ENCODE measurements around the gene NATD1. TPM values are rescaled to one million over a fixed set of nuclear protein-coding genes. Genes with fewer than 3 reads are reported as not detected.

Gene NATD1
- total RNA-seq, 2 experiments from 2014 or later = 1.8 to 1.9 TPM

- no peak for ATAC-seq
- DNase-seq = no peak
- H3K4me1 Mint-ChIP-seq = peaks cover 40% of the 10 kb centered on the region
Observed at GRCh38 chr17:21286066-21286770, 33.0 kb upstream of the NATD1 start.

DNA sequence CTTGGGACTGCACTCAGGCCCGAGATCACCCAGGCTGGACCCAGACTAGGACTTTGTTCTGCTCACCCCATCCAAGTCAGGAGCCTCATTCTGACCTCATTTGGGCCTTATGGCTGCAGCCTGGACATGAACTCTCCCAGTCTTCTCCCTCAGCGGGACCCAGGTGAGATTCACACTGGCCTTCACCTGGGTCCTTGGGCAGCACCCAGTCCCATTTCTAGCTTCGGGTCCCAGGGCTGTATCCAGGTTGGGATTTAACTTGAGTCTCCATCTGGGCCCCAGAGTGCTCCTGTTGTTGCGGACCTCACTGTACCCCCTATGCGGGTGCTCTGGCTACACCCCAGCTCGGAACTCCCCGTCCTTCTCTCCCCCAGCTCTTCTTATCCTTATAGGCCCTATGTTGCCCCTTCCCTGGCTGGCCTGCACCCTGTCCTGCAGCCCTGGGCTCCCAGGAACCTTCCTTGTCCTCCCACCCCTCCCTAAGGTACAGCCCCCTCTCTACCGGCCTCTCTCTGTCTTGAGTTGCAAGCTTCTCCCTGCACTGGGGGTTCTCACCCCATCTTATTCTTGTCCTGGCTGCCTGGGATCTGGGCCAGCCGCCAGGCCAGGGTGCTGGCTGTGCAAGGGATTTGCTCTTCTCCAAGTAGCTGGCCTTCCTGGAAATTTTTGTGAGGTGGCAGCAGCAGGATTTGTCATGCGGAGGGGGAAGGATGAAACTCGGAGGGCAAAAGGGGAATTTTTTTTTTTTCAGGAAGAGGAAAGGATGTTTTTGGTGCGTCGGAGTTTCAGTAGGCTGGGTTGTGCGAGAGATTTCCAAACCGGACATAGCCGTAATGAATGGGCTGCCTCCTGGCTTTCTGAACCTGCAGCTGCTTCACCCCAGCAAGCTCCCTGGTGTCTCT lies 32.2 kb upstream of the NATD1 start:
- H3K4me1 Mint-ChIP-seq = peaks cover 38% of the 10 kb centered on the region
- no peaks in the 10 kb centered on the region for H3K9me3 Mint-ChIP-seq (ENCODE audit: low read depth)
- peak overlapping the region; percentile 93 for H3K27ac Mint-ChIP-seq
- CTCF ChIA-PET = interaction anchor here (0.7 to 4.0 kb wide), 6 partner anchors 9 to 1629 kb away, joined by 3 to 30 read pairs (median 4); no protein-coding TSS in a partner anchor
- peak overlapping the region; percentile 87 for H3K4me3 Mint-ChIP-seq
- DNase-seq (no peak), ATAC-seq (no peak)
- no peaks in the 10 kb centered on the region for H3K27me3 Mint-ChIP-seq
- H3K36me3 Mint-ChIP-seq = peaks cover 6% of the 10 kb centered on the region

More at GRCh38 chr17:21286066-21286770, 33.0 kb upstream of the NATD1 start:
- H3K27me3 Mint-ChIP-seq = no peaks in the 10 kb centered on the region
- peak overlapping the region; percentile 87 for H3K4me3 Mint-ChIP-seq
- peak overlapping the region; percentile 93 for H3K27ac Mint-ChIP-seq
- CTCF ChIA-PET = interaction anchor here (1.0 to 4.0 kb wide), 6 partner anchors 10 to 226 kb away, joined by 3 to 30 read pairs (median 4); no protein-coding TSS in a partner anchor
- no peaks in the 10 kb centered on the region for H3K9me3 Mint-ChIP-seq (ENCODE audit: low read depth)
- peaks cover 6% of the 10 kb centered on the region for H3K36me3 Mint-ChIP-seq

DNA sequence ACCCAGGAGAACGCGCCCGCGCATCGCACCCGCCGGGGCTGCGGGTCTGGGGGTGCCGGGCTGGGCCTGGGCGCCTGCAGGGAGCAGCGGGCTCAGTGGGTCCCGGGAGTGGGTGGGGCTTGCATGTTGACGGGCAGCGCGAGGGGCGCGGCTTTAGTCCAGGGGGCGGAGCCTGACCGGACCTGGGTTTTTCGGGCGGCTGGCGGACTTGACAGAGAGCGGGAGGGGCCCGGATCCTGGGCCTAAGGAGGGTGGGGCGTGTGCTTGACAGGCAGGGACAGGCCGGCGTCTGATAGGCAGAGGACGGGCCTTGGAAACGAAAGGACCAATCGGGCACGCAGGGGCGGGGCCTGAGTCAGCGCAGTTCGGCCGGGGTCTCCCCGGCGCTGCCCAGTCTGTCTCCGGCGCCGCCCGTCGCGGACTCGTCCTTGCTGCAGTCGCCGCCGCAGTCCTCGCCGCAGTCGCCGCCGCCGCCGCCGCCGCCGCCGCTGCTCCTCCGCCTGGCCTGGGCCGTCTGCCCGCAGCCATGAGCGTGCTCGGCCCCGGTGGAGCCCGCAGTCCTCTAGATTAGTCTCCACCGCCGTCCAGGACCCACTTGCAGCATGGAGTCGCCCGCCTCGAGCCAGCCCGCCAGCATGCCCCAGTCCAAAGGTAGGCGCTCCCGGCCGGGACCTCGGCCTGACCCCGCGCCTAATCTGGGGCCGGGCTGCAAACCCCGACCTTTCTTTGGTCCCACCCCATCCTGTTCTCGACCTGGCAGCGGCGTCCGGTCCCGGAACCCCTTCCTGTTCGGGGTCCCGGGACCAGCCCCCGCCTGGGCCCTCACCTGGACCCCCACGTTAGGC lies 31.3 kb upstream of the NATD1 start, which contains the start of gene MAP2K3:
Gene MAP2K3 (plus strand): TSS at position 393 of the 845 bp plus-strand sequence. CDS start 210 bp downstream, at position 603.
- DNase-seq (peak; percentile 99), ATAC-seq (peak; percentile 83)
- Mint-ChIP-seq H3K9me3 (ENCODE audit: low read depth) (no peaks in the 10 kb centered on the region), H3K27ac (peak within 1 kb of the TSS; percentile 93), H3K36me3 (peaks cover 6% of the 10 kb centered on the region), H3K27me3 (no peaks in the 10 kb centered on the region), H3K4me3 (peak within 1 kb of the TSS; percentile 87), H3K4me1 (peaks cover 43% of the 10 kb centered on the region)
- CTCF ChIA-PET = interaction anchor here (1.1 to 4.0 kb wide), 4 partner anchors 8 to 228 kb away, joined by 4 to 30 read pairs (median 15); no protein-coding TSS in a partner anchor

DNA sequence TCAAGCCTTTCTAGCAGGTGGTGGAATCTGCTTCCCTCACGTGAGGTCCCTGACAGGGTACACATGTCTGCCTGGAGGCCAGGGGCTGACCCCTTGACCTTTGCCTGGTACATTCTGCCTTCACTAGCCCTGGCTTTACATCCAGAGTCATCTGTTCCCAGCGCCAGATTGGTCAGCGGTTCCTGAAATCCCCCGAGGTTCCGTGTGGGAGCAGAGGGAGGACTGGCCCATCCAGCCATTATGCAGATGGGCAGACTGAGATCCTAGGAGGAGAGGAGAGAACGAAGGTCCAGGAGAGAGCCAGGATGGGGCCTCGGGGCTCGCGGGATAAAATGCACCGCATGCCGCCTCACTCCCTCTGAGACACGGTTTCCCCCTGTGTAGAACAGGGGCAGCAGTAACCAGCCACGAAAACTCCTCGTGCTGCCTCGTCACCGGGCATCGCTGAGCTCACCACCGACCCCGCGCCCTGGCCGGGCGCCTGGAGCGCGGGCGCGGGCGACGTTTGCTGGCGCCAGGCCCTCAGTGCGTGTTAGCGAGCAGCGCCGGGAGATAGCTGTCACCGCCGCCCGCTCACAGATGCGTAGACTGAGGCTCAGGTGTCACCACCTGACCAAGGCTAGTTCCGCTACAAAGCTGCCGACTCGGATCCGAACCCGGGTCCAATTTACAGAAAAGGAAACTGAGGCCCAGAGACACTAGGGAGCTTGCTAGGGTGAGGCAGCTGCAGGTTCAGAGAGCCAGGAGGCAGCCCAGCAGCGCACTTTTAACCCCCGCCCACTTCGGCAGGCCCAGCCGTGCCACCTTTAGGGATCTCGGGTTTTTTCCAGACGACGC lies 30.5 kb upstream of the NATD1 start:
- Mint-ChIP-seq H3K27ac (peak overlapping the region; percentile 69), H3K27me3 (no peaks in the 10 kb centered on the region), H3K4me1 (peaks cover 46% of the 10 kb centered on the region), H3K9me3 (ENCODE audit: low read depth) (no peaks in the 10 kb centered on the region), H3K4me3 (peak overlapping the region; percentile 87), H3K36me3 (peaks cover 6% of the 10 kb centered on the region)
- no peak for DNase-seq
- CTCF ChIA-PET = interaction anchor here (1.1 to 1.7 kb wide), 2 partner anchors 16 to 229 kb away, joined by 4 to 6 read pairs; no protein-coding TSS in a partner anchor
- no peak for ATAC-seq

DNA sequence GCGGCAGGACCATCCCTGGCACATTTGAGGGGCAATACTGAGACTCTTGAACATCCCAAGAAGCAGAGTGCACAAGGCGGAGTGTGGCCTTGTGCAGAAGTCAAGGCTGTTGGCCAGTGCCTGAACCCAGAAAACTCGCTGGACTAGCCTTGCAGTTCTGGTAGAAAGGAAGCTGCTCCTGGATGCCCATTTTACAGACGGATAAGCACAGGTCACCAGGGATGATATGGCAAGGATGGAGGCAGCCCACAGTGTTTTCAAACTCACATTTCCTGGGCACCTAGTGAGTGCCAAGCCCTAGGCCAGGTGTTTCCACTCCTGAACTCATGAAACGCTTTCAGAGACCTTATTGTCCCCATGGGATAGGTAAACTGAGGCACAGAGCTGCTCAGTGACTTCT lies 29.6 kb upstream of the NATD1 start:
- Mint-ChIP-seq H3K27ac (no peak overlapping the region), H3K4me1 (peaks cover 44% of the 10 kb centered on the region)

GRCh38 chr17:21282231-21282630 lies 29.0 kb upstream of the NATD1 start:
- H3K4me3 Mint-ChIP-seq = no peak overlapping the region
- CTCF ChIA-PET = interaction anchor here (0.9 to 1.5 kb wide), 3 partner anchors 92 to 231 kb away, joined by 3 to 6 read pairs (median 3); no protein-coding TSS in a partner anchor
- no peaks in the 10 kb centered on the region for H3K9me3 Mint-ChIP-seq (ENCODE audit: low read depth)
- no peak overlapping the region for H3K27ac Mint-ChIP-seq
- DNase-seq = no peak
- ATAC-seq = no peak
- H3K36me3 Mint-ChIP-seq = peaks cover 5% of the 10 kb centered on the region
- H3K4me1 Mint-ChIP-seq = peaks cover 39% of the 10 kb centered on the region
- H3K27me3 Mint-ChIP-seq = no peaks in the 10 kb centered on the region

More for the DNA sequence above, 29.6 kb upstream of the NATD1 start:
- Mint-ChIP-seq H3K4me3 (no peak overlapping the region), H3K36me3 (peaks cover 6% of the 10 kb centered on the region), H3K27me3 (no peaks in the 10 kb centered on the region), H3K9me3 (ENCODE audit: low read depth) (no peaks in the 10 kb centered on the region)
- ATAC-seq = no peak
- CTCF ChIA-PET = interaction anchor here (0.9 to 1.7 kb wide), 3 partner anchors 229 to 230 kb away, joined by 3 to 6 read pairs (median 6); no protein-coding TSS in a partner anchor
- no peak for DNase-seq

GRCh38 chr17:21280081-21280518 lies 26.9 kb upstream of the NATD1 start:
- H3K36me3 Mint-ChIP-seq = peaks cover under 1% of the 10 kb centered on the region
- ATAC-seq = peak; percentile 35
- H3K4me3 Mint-ChIP-seq = no peak overlapping the region
- H3K27ac Mint-ChIP-seq = peak overlapping the region; percentile 62
- H3K9me3 Mint-ChIP-seq (ENCODE audit: low read depth) = no peaks in the 10 kb centered on the region
- H3K4me1 Mint-ChIP-seq = peaks cover 35% of the 10 kb centered on the region
- CTCF ChIA-PET = interaction anchor here (0.6 to 2.7 kb wide), 23 partner anchors 8 to 271 kb away, joined by 3 to 25 read pairs (median 4); partner anchors contain the start of genes DHRS7B and TMEM11
- peak; percentile 92 for DNase-seq
- H3K27me3 Mint-ChIP-seq = no peaks in the 10 kb centered on the region

DNA sequence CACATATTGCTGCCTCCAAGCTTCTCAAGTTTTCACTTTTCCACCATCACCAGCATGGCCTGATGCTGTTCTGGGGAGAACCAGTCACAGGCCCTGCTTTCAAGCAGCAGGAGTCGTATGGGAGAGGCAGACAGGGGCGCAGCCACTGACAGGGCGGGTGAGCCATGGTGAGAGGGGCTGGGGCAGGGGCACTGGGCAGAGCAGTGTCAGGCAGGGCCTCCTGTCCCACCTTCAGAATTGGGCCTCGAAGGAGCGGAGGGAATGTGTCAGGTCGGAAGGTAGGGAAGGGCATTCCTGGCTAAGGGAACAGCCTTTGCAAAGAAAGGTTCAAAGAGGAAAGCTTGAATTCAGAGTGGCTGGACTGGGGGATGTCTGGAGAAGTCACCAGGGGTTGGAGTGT lies 26.4 kb upstream of the NATD1 start:
- Mint-ChIP-seq H3K27me3 (no peaks in the 10 kb centered on the region), H3K4me1 (peaks cover 37% of the 10 kb centered on the region), H3K9me3 (ENCODE audit: low read depth) (no peaks in the 10 kb centered on the region), H3K4me3 (no peak overlapping the region), H3K36me3 (no peaks in the 10 kb centered on the region), H3K27ac (peak overlapping the region; percentile 62)
- DNase-seq (no peak), ATAC-seq (no peak)
- CTCF ChIA-PET = interaction anchor here (0.9 to 2.7 kb wide), 25 partner anchors 8 to 272 kb away, joined by 3 to 25 read pairs (median 4); partner anchors contain the start of genes DHRS7B, TMEM11 and USP22

- DNase-seq = no peak
- no peak overlapping the region for H3K4me3 Mint-ChIP-seq
- CTCF ChIA-PET = interaction anchor here (0.7 to 2.7 kb wide), 20 partner anchors 9 to 246 kb away, joined by 3 to 25 read pairs (median 4); partner anchors contain the start of genes DHRS7B, TMEM11 and USP22
- no peaks in the 10 kb centered on the region for H3K36me3 Mint-ChIP-seq
- H3K27ac Mint-ChIP-seq = no peak overlapping the region
- H3K4me1 Mint-ChIP-seq = peaks cover 37% of the 10 kb centered on the region
- no peaks in the 10 kb centered on the region for H3K9me3 Mint-ChIP-seq (ENCODE audit: low read depth)
- no peaks in the 10 kb centered on the region for H3K27me3 Mint-ChIP-seq
- no peak for ATAC-seq
Observed at GRCh38 chr17:21279198-21279535, 26.0 kb upstream of the NATD1 start.

GRCh38 chr17:21278450-21279197 lies 25.4 kb upstream of the NATD1 start:
- ATAC-seq (no peak), DNase-seq (peak; percentile 73)
- H3K4me3 Mint-ChIP-seq = peak overlapping the region; percentile 36
- peaks cover 37% of the 10 kb centered on the region for H3K4me1 Mint-ChIP-seq
- H3K9me3 Mint-ChIP-seq (ENCODE audit: low read depth) = no peaks in the 10 kb centered on the region
- CTCF ChIA-PET = interaction anchor here (0.7 to 2.7 kb wide), 16 partner anchors 9 to 247 kb away, joined by 3 to 25 read pairs (median 6); partner anchors contain the start of genes DHRS7B, TMEM11 and USP22
- no peaks in the 10 kb centered on the region for H3K36me3 Mint-ChIP-seq
- H3K27ac Mint-ChIP-seq = peak overlapping the region; percentile 75
- no peaks in the 10 kb centered on the region for H3K27me3 Mint-ChIP-seq

GRCh38 chr17:21277332-21277731 lies 24.1 kb upstream of the NATD1 start:
- Mint-ChIP-seq H3K4me3 (no peak overlapping the region), H3K9me3 (ENCODE audit: low read depth) (no peaks in the 10 kb centered on the region), H3K4me1 (peaks cover 35% of the 10 kb centered on the region), H3K27ac (no peak overlapping the region), H3K27me3 (no peaks in the 10 kb centered on the region), H3K36me3 (no peaks in the 10 kb centered on the region)
- no peak for DNase-seq
- ATAC-seq = no peak
- CTCF ChIA-PET = interaction anchor here (1.1 to 3.6 kb wide), 6 partner anchors 9 to 236 kb away, joined by 3 to 30 read pairs (median 4); no protein-coding TSS in a partner anchor
